ENCODE data around the gene DCTN4.
A peak's percentile ranks its signal among the peaks of the same experiment; 100 is the strongest.
"Not testable (repeated sequence)": the region's sequence is repeated elsewhere in the genome, so short reads cannot be mapped to it uniquely, and the experiment has no call there.

DCTN4 gene

DNA sequence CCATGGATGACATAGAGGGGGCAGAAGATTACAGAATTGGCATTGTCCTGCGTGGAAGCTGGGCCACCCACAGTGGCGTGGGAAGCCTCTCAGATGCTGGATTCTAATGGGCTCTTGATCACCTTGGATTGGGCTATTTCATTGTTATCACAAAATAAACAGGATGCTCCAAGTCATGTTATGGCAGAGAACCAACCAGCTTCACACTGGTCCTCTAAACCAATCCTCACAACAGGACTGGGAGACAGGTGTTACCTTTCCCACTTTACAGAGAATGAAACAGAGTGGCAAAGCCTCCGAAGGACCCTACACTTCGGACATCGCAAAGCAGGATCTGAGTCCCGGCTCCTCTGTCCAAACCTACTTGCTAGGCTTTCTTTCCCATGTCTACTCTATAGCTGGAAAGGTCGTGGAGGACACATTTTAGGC, 19.3 kb upstream of the DCTN4 start:
- DNase-seq = no peak

DNA sequence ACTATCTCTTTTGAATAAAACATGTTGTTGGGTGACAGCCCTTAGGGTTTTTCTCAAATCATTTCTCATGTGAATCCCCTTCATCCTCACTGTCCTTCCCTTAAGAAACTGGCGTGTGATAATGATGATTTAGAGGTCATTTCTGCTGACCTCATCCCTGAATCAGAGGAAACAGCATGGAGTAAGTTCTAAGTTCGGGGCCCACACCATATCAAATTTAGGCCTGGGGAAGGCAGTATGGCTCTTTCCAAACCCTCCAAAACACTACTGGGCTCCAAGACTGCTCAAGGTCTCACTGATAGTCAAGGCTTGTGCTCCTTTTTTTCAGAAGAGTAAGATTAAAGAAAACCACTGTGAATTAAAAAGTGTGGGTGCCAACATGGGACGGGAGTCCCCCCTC, 18.9 kb upstream of the DCTN4 start:
- DNase-seq = no peak

DNA sequence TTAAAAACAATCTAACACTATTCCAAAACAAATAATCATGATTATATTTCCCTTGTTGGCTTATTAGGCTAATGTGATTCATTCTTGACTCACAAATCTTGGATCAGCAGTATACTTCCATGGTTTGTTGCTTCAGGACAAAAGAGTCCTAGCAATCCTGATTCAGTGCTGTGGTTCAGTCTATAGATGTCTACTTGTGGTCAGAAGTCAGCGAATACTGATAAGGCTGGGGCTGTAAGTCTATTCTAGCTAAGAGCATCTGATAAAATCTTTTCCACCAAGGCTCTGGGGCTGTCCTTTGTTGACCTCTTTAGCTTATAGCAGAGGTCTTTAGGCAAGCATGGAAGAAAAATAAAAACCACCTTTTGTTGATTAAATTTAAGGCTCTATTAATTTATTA, 15.3 kb upstream of the DCTN4 start:
- peak; percentile 86 for DNase-seq

DNA sequence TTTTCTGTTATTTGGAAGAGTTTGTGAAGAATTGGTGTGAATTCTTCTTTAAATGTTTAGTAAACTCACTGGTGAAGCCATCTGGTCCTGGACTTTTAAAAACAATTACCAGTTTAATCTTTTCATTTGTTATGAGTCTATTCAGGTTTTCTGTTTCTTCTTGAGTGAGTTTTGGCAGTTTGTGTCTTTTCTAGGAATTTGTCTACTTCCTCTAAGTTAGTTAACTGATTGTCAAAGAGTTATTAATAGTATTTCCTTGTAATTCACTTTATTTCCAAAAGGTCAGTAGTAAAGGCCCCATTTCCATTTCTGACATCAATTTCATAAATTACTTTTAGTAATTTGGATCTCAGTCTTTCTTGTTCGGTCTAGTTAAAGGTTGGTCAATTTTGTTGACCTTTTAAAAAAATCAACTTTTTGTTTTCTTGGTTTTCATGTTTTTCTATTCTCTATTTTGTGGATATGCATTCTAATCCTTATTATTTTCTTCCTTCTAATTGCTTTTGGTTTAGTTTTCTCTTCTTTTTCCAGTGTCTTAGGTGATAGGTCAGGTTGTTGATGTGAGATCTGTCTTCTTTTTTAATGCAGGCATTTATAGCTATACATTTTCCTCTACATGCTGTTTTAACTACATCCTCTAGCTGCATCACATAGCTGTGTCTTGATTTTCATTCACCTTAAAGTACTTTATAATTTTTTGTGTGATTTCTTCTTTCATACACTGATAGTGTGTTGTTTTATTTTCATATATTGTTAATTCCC, 12.4 kb upstream of the DCTN4 start:
- no peak for DNase-seq

- no peak for DNase-seq
Observed at GRCh38 chr5:150766251-150766650, 7.4 kb upstream of the DCTN4 start.

GRCh38 chr5:150765799-150766169, 7.0 kb upstream of the DCTN4 start:
- no peak for DNase-seq

GRCh38 chr5:150765011-150765798, 6.4 kb upstream of the DCTN4 start:
- no peak for DNase-seq

DNA sequence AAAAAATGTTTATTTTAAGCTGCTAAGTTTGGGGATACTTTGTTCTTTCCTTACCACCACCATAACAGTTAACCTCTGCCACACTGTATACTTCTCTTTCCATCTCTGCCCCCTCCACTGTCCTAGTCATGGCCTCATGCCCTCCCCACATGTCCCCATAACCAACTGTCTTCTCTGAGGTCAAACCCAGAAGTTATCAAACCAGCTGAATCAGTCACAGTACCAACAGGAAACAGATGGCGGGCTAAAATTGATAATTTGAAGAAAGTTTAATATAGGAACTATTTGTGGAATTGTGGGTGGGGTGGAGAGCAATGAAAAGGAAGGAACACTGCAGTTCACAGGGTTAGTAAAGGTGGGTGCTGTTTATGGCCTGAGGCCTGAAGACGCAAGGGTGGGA, 5.7 kb upstream of the DCTN4 start:
- DNase-seq = no peak

DNA sequence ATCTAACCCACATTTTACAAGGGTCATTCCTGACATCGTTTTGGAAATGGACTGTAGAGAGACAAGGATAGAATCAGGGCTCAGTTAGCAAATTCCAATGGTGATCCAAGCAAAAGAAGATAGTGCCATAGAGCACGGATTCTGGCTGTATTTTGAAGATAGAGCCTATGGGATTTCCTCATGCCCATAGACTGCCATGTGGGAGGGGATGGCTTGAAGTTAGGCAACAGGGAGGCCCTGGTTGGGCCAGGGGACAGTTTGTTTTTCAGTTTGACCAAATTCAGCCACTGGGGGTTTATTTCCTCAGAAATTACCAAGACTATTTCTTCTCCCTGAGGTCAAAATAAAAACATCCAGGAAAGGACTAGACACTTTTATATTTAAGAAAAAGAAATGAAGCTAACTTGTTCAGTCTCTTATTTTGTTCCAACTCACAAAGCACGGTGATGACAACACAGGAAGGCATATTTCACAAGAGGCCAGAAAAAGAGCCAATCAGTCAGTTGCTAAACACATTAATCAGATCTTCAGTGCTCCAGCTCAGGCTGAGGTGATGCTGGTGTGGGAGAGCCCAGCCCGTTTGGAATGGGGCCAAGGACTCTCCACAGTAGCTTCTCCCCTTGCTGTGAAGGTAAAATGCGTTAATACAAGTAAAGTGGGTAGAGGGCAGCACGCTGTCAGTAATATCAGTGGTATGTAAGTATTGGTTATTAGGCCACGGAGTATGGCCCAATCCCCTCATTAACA, 4.4 kb upstream of the DCTN4 start:
- DNase-seq = peak; percentile 95

- DNase-seq = peak; percentile 52
Observed at GRCh38 chr5:150762211-150762610, 3.4 kb upstream of the DCTN4 start.

- no peak for DNase-seq
Observed at GRCh38 chr5:150759334-150759583, 442 bp upstream of the DCTN4 start.

GRCh38 chr5:150758203-150758530, 650 bp downstream of the DCTN4 start:
- no peak for DNase-seq

DNA sequence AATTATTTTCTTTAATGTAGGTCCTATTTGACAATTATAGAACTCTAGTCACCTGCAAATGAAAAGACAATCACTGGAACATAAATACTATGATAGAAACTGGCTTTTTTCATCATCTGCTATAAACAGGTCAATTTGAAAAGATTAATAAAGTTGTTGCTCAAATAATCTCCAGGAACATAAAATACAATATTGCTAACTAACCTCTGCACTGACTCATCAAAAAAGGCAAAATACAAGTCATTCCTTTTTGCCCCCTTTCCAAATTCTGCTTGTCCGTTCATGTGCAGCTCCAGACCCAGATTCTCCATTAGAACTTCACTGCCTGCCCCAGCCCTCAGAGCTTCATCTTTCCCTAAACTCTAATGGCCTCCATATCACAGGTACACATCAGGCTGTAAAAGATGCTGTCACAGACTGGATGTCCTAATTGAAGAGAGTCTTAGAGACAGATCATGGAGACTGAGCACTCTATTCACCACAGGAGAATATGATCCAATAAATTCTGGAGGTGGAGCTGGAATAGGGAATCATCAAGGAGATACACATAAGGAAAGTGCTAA, 1.6 kb downstream of the DCTN4 start:
- DNase-seq = no peak

DNA sequence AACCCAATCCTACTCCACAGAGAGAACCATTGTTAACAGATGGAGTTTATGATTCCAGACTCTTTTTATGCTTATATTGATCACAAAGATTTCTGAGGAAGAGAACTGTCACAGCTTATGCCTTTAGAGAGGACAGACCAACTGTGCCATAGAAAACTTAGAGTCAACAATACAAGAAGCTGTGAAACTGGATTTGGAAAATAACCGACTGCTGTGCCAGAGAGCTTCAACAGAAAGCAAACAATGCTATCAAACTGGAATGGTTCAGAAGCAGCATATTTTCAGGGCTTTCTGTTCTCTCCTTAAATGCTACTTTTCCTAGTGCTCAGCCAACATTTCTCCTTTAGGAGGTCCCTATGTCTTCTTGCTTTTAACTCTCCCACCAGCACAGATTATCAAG, 5.0 kb downstream of the DCTN4 start:
- no peak for DNase-seq

GRCh38 chr5:150753463-150753862, 5.4 kb downstream of the DCTN4 start:
- DNase-seq = no peak

GRCh38 chr5:150751096-150751891, 7.5 kb downstream of the DCTN4 start:
- no peak for DNase-seq

- DNase-seq = no peak
Observed at GRCh38 chr5:150750469-150750868, 8.3 kb downstream of the DCTN4 start.

DNA sequence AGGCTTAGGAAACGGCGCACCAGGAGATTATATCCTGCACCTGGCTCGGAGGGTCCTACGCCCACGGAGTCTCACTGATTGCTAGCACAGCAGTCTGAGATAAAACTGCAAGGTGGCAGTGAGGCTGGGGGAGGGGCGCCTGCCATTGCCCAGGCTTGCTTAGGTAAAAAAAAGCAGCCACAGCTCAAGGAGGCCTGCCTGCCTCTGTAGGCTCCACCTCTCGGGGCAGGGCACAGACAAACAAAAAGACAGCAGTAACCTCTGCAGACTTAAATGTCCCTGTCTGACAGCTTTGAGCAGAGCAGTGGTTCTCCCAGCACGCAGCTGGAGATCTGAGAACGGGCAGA, 15.7 kb downstream of the DCTN4 start:
- DNase-seq = not testable (repeated sequence)

DNA sequence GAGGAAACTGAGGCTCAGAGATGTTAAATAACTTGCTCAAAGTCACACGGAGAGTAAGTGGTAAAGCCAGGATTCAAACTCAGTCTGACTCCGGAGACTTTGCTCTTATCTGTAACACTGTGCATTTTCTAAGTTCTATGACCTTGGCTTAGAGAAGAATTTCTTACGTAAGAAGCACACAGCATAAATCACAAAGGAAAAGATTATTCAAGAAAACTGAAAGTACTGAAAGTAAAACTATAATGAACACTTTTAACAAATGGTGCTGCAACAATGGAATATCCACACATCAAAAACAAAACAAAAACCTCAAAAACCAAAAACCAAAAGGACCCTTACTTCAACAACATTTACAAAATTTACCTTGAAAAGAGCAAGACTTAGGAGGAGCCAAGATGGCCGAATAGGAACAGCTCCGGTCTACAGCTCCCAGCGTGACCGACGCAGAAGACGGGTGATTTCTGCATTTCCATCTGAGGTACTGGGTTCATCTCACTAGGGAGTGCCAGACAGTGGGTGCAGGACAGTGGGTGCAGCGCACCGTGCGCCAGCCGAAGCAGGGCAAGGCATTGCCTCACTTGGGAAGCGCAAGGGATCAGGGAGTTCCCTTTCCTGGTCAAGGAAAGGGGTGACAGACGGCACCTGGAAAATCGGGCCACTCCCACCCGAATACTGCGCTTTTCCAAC, 16.2 kb downstream of the DCTN4 start:
- not testable (repeated sequence) for DNase-seq

GRCh38 chr5:150740992-150741391, 17.8 kb downstream of the DCTN4 start:
- no peak for DNase-seq

GRCh38 chr5:150738862-150739261, 20.0 kb downstream of the DCTN4 start:
- DNase-seq = no peak

DNA sequence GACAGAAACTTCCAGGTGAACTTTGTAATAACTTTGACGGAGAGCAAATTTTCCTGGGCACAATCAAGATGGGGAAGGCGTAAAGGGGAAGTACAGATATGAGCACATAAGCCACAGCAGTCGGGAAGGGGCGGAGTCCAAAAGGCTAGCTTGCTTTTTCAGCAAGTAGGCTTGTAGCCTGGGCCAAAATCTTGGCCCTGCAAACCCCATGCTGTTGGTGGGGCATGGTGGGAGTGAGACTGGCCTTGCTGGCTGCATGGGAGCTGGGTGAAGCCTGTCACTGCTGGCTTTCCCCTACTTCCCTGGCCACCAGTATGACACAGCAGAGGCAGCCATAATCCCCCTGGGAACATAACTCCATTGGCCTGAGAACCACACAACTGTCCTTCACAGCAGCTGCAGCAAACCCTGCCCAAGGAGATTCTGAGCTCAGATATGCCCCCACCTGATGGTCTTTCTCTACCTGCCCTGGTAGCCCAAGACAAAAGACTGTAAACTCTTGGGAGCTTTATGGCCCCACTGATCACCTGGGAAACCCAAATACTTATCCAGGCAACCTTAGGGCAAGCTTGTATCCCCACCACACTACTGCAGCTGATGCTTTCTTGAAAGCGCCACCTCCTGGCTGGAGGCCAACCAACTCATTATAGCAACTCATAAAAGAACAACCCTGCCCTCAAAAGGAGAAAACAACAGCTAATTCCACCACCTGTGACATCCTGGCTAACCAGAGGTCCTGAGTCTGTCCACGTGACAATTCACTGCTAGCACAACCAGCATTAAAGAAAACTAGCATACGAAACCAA, 24.0 kb downstream of the DCTN4 start:
- DNase-seq = no peak
